Effector memory CD4-positive, alpha-beta T cell (primary cell): ENCODE measurements around the gene PPEF1.

Experiments
- DNase-seq, 3 donors: peaks; one replicate each; pipeline ENCODE4 v3.0.0-alpha.2; 2020
- H3K27ac ChIP-seq: 2 replicates; pipeline ENCODE4 v1.7.0; 2013; ENCODE audit warnings: mild to moderate bottlenecking, low read length, moderate library complexity; ENCODE audit not compliant: insufficient read depth, poor library complexity, severe bottlenecking
- H3K27me3 ChIP-seq: replicated peaks from 2 replicates; pipeline ENCODE4 v1.7.0; 2013; ENCODE audit warnings: mild to moderate bottlenecking, low read length; ENCODE audit not compliant: insufficient read depth, control insufficient read depth, poor library complexity, severe bottlenecking
- H3K36me3 ChIP-seq: 2 replicates; pipeline ENCODE4 v1.7.0; 2013; ENCODE audit warnings: mild to moderate bottlenecking, low read length, moderate library complexity; ENCODE audit not compliant: control insufficient read depth, insufficient read depth
- H3K4me1 ChIP-seq: 2 replicates; pipeline ENCODE4 v1.7.0; 2013; ENCODE audit warnings: low read length, mild to moderate bottlenecking; ENCODE audit not compliant: control insufficient read depth, insufficient read depth, poor library complexity, severe bottlenecking
- H3K4me3 ChIP-seq: 2 replicates; pipeline ENCODE4 v1.7.0; 2013; ENCODE audit warnings: low read length, low read depth, mild to moderate bottlenecking; ENCODE audit not compliant: insufficient read depth, poor library complexity, severe bottlenecking
- H3K9me3 ChIP-seq: 2 replicates; pipeline ENCODE4 v1.7.0; 2013; ENCODE audit warnings: mild to moderate bottlenecking, low read length, moderate library complexity; ENCODE audit not compliant: control insufficient read depth

Gene PPEF1

GRCh38 chrX:18701621-18702361, 5.7 kb upstream of the PPEF1 start:
- DNase-seq = no peak
- H3K27ac ChIP-seq = no peak overlapping the region

GRCh38 chrX:18702362-18703195, 4.9 kb upstream of the PPEF1 start:
- DNase-seq = no peak
- Histone ChIP-seq H3K4me3 (no peak overlapping the region), H3K27me3 (no peaks in the 10 kb centered on the region)

More at GRCh38 chrX:18701621-18702361, 5.7 kb upstream of the PPEF1 start:
- no peaks in the 10 kb centered on the region for H3K9me3 ChIP-seq
- H3K4me3 ChIP-seq = no peak overlapping the region
- no peaks in the 10 kb centered on the region for H3K27me3 ChIP-seq
- H3K36me3 ChIP-seq = no peaks in the 10 kb centered on the region
- H3K4me1 ChIP-seq = no peaks in the 10 kb centered on the region

GRCh38 chrX:18709833-18710232, 2.4 kb downstream of the PPEF1 start:
- no peaks in the 10 kb centered on the region for H3K9me3 ChIP-seq
- no peaks in the 10 kb centered on the region for H3K27me3 ChIP-seq
- H3K4me1 ChIP-seq = no peaks in the 10 kb centered on the region
- H3K4me3 ChIP-seq = no peak overlapping the region
- DNase-seq = no peak
- no peaks in the 10 kb centered on the region for H3K36me3 ChIP-seq
- no peak overlapping the region for H3K27ac ChIP-seq

More at GRCh38 chrX:18702362-18703195, 4.9 kb upstream of the PPEF1 start:
- no peaks in the 10 kb centered on the region for H3K9me3 ChIP-seq
- no peaks in the 10 kb centered on the region for H3K4me1 ChIP-seq
- H3K27ac ChIP-seq = no peak overlapping the region
- no peaks in the 10 kb centered on the region for H3K36me3 ChIP-seq

GRCh38 chrX:18714910-18715309, 7.5 kb downstream of the PPEF1 start:
- Histone ChIP-seq H3K27me3 (no peaks in the 10 kb centered on the region), H3K4me3 (no peak overlapping the region), H3K27ac (no peak overlapping the region), H3K36me3 (no peaks in the 10 kb centered on the region), H3K4me1 (no peaks in the 10 kb centered on the region), H3K9me3 (no peaks in the 10 kb centered on the region)
- DNase-seq = no peak

GRCh38 chrX:18719852-18720251, 12.4 kb downstream of the PPEF1 start:
- H3K27me3 ChIP-seq = no peaks in the 10 kb centered on the region
- no peaks in the 10 kb centered on the region for H3K4me1 ChIP-seq
- no peak overlapping the region for H3K4me3 ChIP-seq
- no peak overlapping the region for H3K27ac ChIP-seq
- no peaks in the 10 kb centered on the region for H3K9me3 ChIP-seq
- no peak for DNase-seq
- H3K36me3 ChIP-seq = no peaks in the 10 kb centered on the region

- H3K27me3 ChIP-seq = no peaks in the 10 kb centered on the region
- no peak overlapping the region for H3K27ac ChIP-seq
- H3K36me3 ChIP-seq = no peaks in the 10 kb centered on the region
- DNase-seq = no peak
- H3K4me3 ChIP-seq = no peak overlapping the region
- no peaks in the 10 kb centered on the region for H3K9me3 ChIP-seq
- no peaks in the 10 kb centered on the region for H3K4me1 ChIP-seq
Observed at GRCh38 chrX:18721683-18722499, 14.4 kb downstream of the PPEF1 start.

- Histone ChIP-seq H3K27me3 (no peaks in the 10 kb centered on the region), H3K4me3 (no peak overlapping the region), H3K27ac (no peak overlapping the region), H3K4me1 (no peaks in the 10 kb centered on the region), H3K36me3 (no peaks in the 10 kb centered on the region), H3K9me3 (no peaks in the 10 kb centered on the region)
- no peak for DNase-seq
Observed at GRCh38 chrX:18722500-18723071, 15.1 kb downstream of the PPEF1 start.

GRCh38 chrX:18725310-18725943, 18.0 kb downstream of the PPEF1 start:
- DNase-seq = no peak
- Histone ChIP-seq H3K4me3 (no peak overlapping the region), H3K27me3 (no peaks in the 10 kb centered on the region), H3K9me3 (no peaks in the 10 kb centered on the region), H3K36me3 (no peaks in the 10 kb centered on the region), H3K27ac (no peak overlapping the region), H3K4me1 (no peaks in the 10 kb centered on the region)

- no peaks in the 10 kb centered on the region for H3K27me3 ChIP-seq
Observed at GRCh38 chrX:18733287-18733686, 25.8 kb downstream of the PPEF1 start.

More at GRCh38 chrX:18733287-18733686, 25.8 kb downstream of the PPEF1 start:
- Histone ChIP-seq H3K9me3 (no peaks in the 10 kb centered on the region), H3K4me1 (no peaks in the 10 kb centered on the region), H3K36me3 (no peaks in the 10 kb centered on the region), H3K27ac (no peak overlapping the region), H3K4me3 (no peak overlapping the region)
- no peak for DNase-seq
